Motor neuron (in vitro differentiated cells): Measurements from ENCODE around the gene TNFSF9. TPM values are rescaled to one million over a fixed set of nuclear protein-coding genes. Genes with fewer than 3 reads are reported as not detected.
"Not testable (repeated sequence)": the region's sequence is repeated elsewhere in the genome, so short reads cannot be mapped to it uniquely, and the experiment has no call there.

ENCODE experiments used
- ATAC-seq, 8 experiments: fragments of 200-7000 bp; cut with Tn5 transposase; replicated peaks in 6 of 8; 2 replicates each; pipeline ENCODE4 v1.8.0; 2021; ENCODE audit warnings: mild to moderate bottlenecking in 8 of 8, moderate library complexity in 8 of 8
- H3K27ac ChIP-seq, 2 donors: fragments of 250-450 bp; sonication (Bioruptor Pico); 2 replicates each; pipeline ENCODE4 v1.9.0; 2021; ENCODE audit warnings: antibody characterized with exemption in 2 of 2, mild to moderate bottlenecking in 2 of 2, moderate library complexity in 1 of 2
- H3K4me1 ChIP-seq, 2 donors: fragments of 250-450 bp; sonication (Bioruptor Pico); replicated peaks in 1 of 2; 2 replicates each; pipeline ENCODE4 v1.6.1; 2021; ENCODE audit warnings: antibody characterized with exemption in 2 of 2, mild to moderate bottlenecking in 2 of 2, moderate library complexity in 1 of 2
- H3K4me3 ChIP-seq, 5 donors: fragments of 250-450 bp; sonication (Bioruptor Pico); 2 replicates each; pipeline ENCODE4 v1.9.0; 2021; ENCODE audit warnings: antibody characterized with exemption in 5 of 5, mild to moderate bottlenecking in 5 of 5, moderate library complexity in 4 of 5
- WGBS, 10 experiments: fragments of 450-650 bp; shearing (Covaris generic); methylation state at CpG; one replicate each; pipeline ENCODE4 v1.0.0; 2022; 5-methylcytosine and 5-hydroxymethylcytosine counted together
- in situ Hi-C, 9 experiments: fragments of 400-800 bp; cut with MboI; loops; one replicate each; pipeline ENCODE4 v1.15.0; 2021; ENCODE audit warnings: low sequenced_read_pairs in 9 of 9, low pct_unique_long_range_greater_than_20kb in 2 of 9; ENCODE audit not compliant: unreplicated experiment in 9 of 9
- total RNA-seq, 8 experiments: library from RNA; unstranded; fragments of 300-600 nt; gene quantifications; 2 replicates each; pipeline versions ENCODE4 v1.2.3 to v1.2.4, GENCODE V29; 2022

Gene TNFSF9
- total RNA-seq, 8 experiments from 2014 or later = 1.7 to 118 (median 5.9) TPM

GRCh38 chr19:6543866-6544347, 13.1 kb downstream of the TNFSF9 start:
- no peak overlapping the region for H3K4me3 ChIP-seq
- WGBS, 10 experiments = 60 to 90% (median 73%) methylated on average over 1 to 10 of the region's 11 CpGs; no CpG with 5 or more reads in 3 of the 10 experiments
- H3K4me1 ChIP-seq = no peaks in the 10 kb centered on the region
- in situ Hi-C loops = no loop called here
- H3K27ac ChIP-seq = no peak overlapping the region
- ATAC-seq = no peak

DNA sequence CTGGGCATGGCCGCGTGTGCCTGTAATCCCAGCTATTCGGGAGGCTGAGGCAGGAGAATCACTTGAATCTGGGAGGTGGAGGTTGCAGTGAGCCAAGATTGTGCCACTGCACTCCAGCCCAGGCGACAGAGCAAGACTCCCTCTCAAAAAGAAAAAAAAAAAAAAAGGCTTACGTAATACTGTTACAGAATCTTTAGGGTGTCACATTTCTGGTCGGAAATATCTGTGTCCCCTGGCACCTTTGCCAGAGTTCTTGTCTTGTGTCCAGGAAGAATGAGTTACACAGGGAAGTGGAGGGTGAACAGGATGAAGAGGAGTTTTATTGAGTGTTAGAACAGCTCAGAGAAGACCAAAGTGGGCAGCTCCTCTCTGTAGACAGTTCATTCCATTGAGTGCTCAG, 19.9 kb downstream of the TNFSF9 start:
- ATAC-seq, H3K4me1 ChIP-seq, H3K27ac ChIP-seq, H3K4me3 ChIP-seq, in situ Hi-C loops: not testable (repeated sequence)
- WGBS, 10 experiments = 29 to 100% (median 72%) methylated on average over 1 to 6 of the region's 6 CpGs; no CpG with 5 or more reads in 2 of the 10 experiments

- H3K4me1 ChIP-seq = peaks cover 0 to 4% of the 10 kb centered on the region in 2 donors
- in situ Hi-C loops = no loop called here
- H3K27ac ChIP-seq = no peak overlapping the region
- ATAC-seq = peak in 4 of 8 experiments; percentile 2 to 10 (median 6)
- no peak overlapping the region for H3K4me3 ChIP-seq
- 0 to 81% (median 60%) methylated on average over 1 to 3 of the region's 3 CpGs; no CpG with 5 or more reads in 7 of the 10 experiments for WGBS, 10 experiments
Observed at GRCh38 chr19:6551091-6551490, 20.3 kb downstream of the TNFSF9 start.

DNA sequence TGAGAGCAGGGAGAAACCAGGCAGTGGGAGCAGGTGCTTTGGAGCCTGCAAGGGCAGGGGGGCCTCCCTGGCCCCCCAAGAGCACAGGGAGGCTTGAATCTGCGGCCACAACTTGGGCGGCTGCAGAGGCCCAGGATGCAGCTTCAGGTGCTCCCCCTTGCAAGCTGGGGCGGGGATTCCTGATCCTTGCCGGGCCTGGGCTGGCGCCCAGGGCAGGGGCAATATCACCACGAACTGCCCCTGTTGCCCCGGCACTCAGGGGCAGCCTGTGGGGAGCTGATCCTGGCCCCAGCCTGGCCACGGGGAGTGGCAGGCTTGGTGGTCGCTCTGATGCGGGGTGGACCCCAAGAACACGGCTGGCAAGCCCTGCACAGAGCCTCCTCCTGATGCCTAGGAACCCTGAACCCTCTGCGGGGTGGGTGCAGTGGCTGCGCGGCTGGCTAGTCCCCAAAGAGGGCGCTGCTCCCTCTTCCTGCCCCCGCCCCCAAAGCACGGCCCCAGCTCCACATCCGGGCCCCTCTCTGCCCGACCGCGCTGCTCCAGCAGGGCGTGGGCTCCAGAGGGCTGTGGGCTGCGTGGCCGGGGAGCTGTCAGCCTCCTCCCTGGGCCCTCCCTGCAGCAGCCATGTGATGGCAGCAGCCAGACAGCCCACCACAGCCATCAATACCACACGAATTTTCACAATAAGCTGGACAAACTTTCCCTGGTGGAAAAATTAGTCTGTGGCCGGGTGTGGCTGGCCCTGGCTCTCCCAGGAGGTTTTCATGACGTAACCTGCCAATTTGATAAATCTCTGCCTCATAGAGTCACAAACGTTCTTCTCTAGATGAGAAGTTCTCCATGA, 21.0 kb downstream of the TNFSF9 start:
- no peak overlapping the region for H3K27ac ChIP-seq
- in situ Hi-C loops = no loop called here
- WGBS, 10 experiments = 0 to 48% (median 25%) methylated on average over 1 to 4 of the region's 28 CpGs; no CpG with 5 or more reads in 3 of the 10 experiments
- H3K4me3 ChIP-seq = no peak overlapping the region
- H3K4me1 ChIP-seq = peaks cover 0 to 4% of the 10 kb centered on the region in 2 donors
- ATAC-seq = peak; percentile 78 to 99 (median 90)

DNA sequence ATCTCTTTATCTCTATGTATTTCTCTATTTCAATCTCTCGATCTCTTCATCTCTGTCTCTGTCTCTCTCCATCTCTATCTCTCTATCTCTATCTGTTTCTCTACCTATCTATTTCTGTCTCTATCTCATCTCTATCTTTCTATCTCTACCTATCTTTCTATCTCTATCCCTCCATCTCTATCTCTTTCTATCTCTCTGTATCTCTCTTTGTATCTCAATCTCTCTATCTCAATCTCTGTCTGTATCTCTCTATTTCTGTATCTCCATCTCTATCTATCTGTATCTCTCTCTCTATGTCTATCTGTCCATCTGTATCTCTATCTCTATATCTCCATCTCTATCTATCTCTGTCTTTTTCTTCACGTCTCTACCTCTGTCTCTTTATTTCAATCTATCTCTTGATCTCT, 25.2 kb downstream of the TNFSF9 start:
- peaks cover 0 to 4% of the 10 kb centered on the region in 2 donors for H3K4me1 ChIP-seq
- 69 to 94% (median 87%) methylated on average over 1 to 2 of the region's 2 CpGs for WGBS, 10 experiments
- in situ Hi-C loops = no loop called here
- no peak overlapping the region for H3K27ac ChIP-seq
- H3K4me3 ChIP-seq = no peak overlapping the region
- ATAC-seq = no peak

GRCh38 chr19:6556480-6557195, 25.8 kb downstream of the TNFSF9 start:
- peaks cover 0 to 4% of the 10 kb centered on the region in 2 donors for H3K4me1 ChIP-seq
- H3K27ac ChIP-seq = no peak overlapping the region
- no peak for ATAC-seq
- 43 to 89% (median 71%) methylated on average over 3 to 10 of the region's 11 CpGs for WGBS, 10 experiments
- no peak overlapping the region for H3K4me3 ChIP-seq
- in situ Hi-C loops = no loop called here

DNA sequence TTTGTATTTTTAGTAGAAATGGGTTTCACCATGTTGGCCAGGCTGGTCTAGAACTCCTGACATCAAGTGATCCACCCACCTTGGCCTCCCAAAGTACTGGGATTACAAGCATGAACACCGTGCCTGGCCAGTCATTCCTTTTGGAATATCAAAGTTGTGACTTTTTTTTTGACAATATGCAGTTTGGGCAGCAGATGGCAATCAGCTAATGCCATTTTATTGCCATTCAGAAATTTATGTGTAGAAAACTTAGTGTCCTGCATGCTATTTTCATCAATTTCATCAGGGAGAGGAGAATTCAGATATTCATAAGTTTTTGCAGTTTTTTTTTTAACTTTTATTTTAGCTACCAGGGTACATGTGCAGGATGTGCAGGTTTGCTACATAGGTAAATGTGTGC, 31.6 kb downstream of the TNFSF9 start:
- ATAC-seq, H3K27ac ChIP-seq, H3K4me1 ChIP-seq, in situ Hi-C loops, H3K4me3 ChIP-seq: not testable (repeated sequence)
- 0 to 50% (median 21%) methylated on average over 1 of the region's 1 CpG; no CpG with 5 or more reads in 4 of the 10 experiments for WGBS, 10 experiments

GRCh38 chr19:6564393-6564792, 33.6 kb downstream of the TNFSF9 start:
- Histone ChIP-seq H3K4me1 (no peaks in the 10 kb centered on the region), H3K4me3 (no peak overlapping the region), H3K27ac (no peak overlapping the region)
- in situ Hi-C loops = no loop called here
- ATAC-seq = peak in 3 of 8 experiments; percentile 35 to 58 (median 52)
- whole genome bisulfite sequencing, 10 experiments = 44 to 71% (median 63%) methylated on average over 1 to 2 of the region's 2 CpGs; no CpG with 5 or more reads in 5 of the 10 experiments

DNA sequence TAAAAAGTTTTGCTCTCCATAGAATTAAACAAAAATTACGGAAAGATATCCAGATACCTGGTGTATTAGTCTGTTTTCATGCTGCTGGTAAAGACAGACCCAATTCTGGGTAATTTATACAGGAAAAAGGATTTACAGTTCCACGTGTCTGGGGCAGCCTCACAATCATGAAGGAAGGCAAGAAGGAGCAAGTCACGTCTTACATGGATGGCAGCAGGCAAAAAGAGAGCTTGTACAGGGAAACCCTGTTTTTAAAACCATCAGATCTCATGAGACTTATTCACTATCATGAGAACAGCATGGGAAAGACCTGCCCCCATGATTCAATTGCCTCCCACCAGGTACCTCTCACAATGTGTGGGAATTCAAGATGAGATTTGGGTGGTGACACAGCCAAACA, 35.9 kb downstream of the TNFSF9 start:
- H3K4me3 ChIP-seq, H3K27ac ChIP-seq, H3K4me1 ChIP-seq, ATAC-seq, in situ Hi-C loops: not testable (repeated sequence)
- 33 to 80% (median 49%) methylated on average over 1 to 3 of the region's 3 CpGs; no CpG with 5 or more reads in 2 of the 10 experiments for WGBS, 10 experiments

- Histone ChIP-seq H3K4me3 (no peak overlapping the region), H3K27ac (no peak overlapping the region), H3K4me1 (no peaks in the 10 kb centered on the region)
- in situ Hi-C loops = no loop called here
- WGBS, 10 experiments = 22 to 89% (median 59%) methylated on average over 1 to 7 of the region's 8 CpGs; no CpG with 5 or more reads in 1 of the 10 experiments
- peak in 2 of 8 experiments; percentile 57 to 71 for ATAC-seq
Observed at GRCh38 chr19:6568010-6568526, 37.2 kb downstream of the TNFSF9 start.

- 16 to 100% (median 60%) methylated on average over 1 to 3 of the region's 3 CpGs for WGBS, 10 experiments
- H3K27ac ChIP-seq = no peak overlapping the region
- in situ Hi-C loops = no loop called here
- ATAC-seq = no peak
- no peaks in the 10 kb centered on the region for H3K4me1 ChIP-seq
- no peak overlapping the region for H3K4me3 ChIP-seq
Observed at GRCh38 chr19:6568816-6569215, 38.0 kb downstream of the TNFSF9 start.

DNA sequence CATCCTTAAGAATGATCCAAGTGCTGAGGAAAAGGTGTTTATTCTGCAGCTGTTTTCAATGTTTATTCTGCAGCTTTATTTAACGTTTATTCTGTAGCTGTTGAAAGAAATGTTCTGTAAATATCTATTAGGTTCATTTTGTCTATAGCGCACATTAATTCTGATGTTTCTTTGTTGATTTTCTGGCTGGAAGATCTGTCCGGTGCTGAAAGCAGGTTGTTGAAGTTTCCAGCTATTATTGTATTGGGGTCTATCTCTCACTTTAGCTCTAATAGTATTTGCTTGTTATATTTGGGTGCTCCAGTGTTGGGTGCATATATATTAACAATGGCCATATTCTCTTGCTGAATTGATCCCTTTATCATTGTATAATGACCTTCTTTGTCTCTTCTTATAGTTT, 39.9 kb downstream of the TNFSF9 start:
- no peak for ATAC-seq
- in situ Hi-C loops = no loop called here
- no peak overlapping the region for H3K4me3 ChIP-seq
- peaks cover 0 to 4% of the 10 kb centered on the region in 2 donors for H3K4me1 ChIP-seq
- WGBS, 10 experiments = 50 to 92% (median 66%) methylated on average over 1 to 3 of the region's 3 CpGs
- no peak overlapping the region for H3K27ac ChIP-seq

GRCh38 chr19:6571167-6571566, 40.3 kb downstream of the TNFSF9 start:
- no peak for ATAC-seq
- in situ Hi-C loops = no loop called here
- Histone ChIP-seq H3K4me3 (no peak overlapping the region), H3K4me1 (peaks cover 0 to 4% of the 10 kb centered on the region in 2 donors), H3K27ac (no peak overlapping the region)
